ENCODE measurements around the gene ERF. TPM values are rescaled to one million over a fixed set of nuclear protein-coding genes. Genes with fewer than 3 reads are reported as not detected.
A peak's percentile ranks its signal among the peaks of the same experiment; 100 is the strongest.

Gene ERF
- total RNA-seq, 1 experiment from 2014 or later = 34.6 TPM

GRCh38 chr19:42242069-42242511 lies 12.8 kb downstream of the ERF start:
- DNase-seq (ENCODE audit: low read depth) = no peak

- DNase-seq (ENCODE audit: low read depth) = no peak
These were observed 13.6 kb downstream of the ERF start for GRCh38 chr19:42241279-42241678.

- DNase-seq (ENCODE audit: low read depth) = no peak
These were observed 15.2 kb downstream of the ERF start for GRCh38 chr19:42239544-42240220.

- DNase-seq (ENCODE audit: low read depth) = no peak
These were observed 19.7 kb downstream of the ERF start for GRCh38 chr19:42235181-42235580.

- no peak for DNase-seq (ENCODE audit: low read depth)
These were observed 20.6 kb downstream of the ERF start for GRCh38 chr19:42234364-42234763.

GRCh38 chr19:42233678-42234292 lies 21.1 kb downstream of the ERF start:
- DNase-seq (ENCODE audit: low read depth) = no peak

GRCh38 chr19:42233106-42233505 lies 21.8 kb downstream of the ERF start:
- no peak for DNase-seq (ENCODE audit: low read depth)

- DNase-seq (ENCODE audit: low read depth) = no peak
These were observed 22.5 kb downstream of the ERF start for GRCh38 chr19:42232435-42232834.

- no peak for DNase-seq (ENCODE audit: low read depth)
These were observed 24.4 kb downstream of the ERF start for GRCh38 chr19:42230571-42230970.

GRCh38 chr19:42229855-42230351 lies 25.0 kb downstream of the ERF start:
- no peak for DNase-seq (ENCODE audit: low read depth)

GRCh38 chr19:42229301-42229854 lies 25.6 kb downstream of the ERF start:
- DNase-seq (ENCODE audit: low read depth) = no peak

- no peak for DNase-seq (ENCODE audit: low read depth)
These were observed 26.3 kb downstream of the ERF start for GRCh38 chr19:42228641-42229040.

- DNase-seq (ENCODE audit: low read depth) = no peak
These were observed 28.0 kb downstream of the ERF start for GRCh38 chr19:42226886-42227285.

GRCh38 chr19:42225718-42226292 lies 29.1 kb downstream of the ERF start:
- DNase-seq (ENCODE audit: low read depth) = no peak

GRCh38 chr19:42224940-42225717 lies 29.8 kb downstream of the ERF start:
- DNase-seq (ENCODE audit: low read depth) = no peak

- no peak for DNase-seq (ENCODE audit: low read depth)
These were observed 34.2 kb downstream of the ERF start for GRCh38 chr19:42220751-42221097.

- peak; percentile 97 for DNase-seq (ENCODE audit: low read depth)
These were observed 34.8 kb downstream of the ERF start, which contains the start of gene ZNF526 for GRCh38 chr19:42219812-42220750. ZNF526 (plus strand) TSS chr19:42220312; CDS start chr19:42224404, 4,092 bp downstream.

GRCh38 chr19:42217520-42218437 lies 37.1 kb downstream of the ERF start, which contains the start of gene DEDD2:
DEDD2 (minus strand) TSS chr19:42217677; CDS start chr19:42217007, 670 bp downstream.
- DNase-seq (ENCODE audit: low read depth) = peak; percentile 98

Data from M059J (cell line).